PFSK-1 (cell line): ENCODE measurements around the gene PLCL2.

Source experiments
- FOXP2 ChIP-seq: optimal IDR thresholded peaks from 2 replicates; pipeline ENCODE3; 2011; ENCODE audit warnings: borderline replicate concordance, control low read depth, inconsistent platforms; ENCODE audit not compliant: insufficient read depth; ENCODE audit errors: extremely low read length, extremely low read depth
- POLR2AphosphoS5 ChIP-seq: IDR thresholded peaks from 2 replicates; pipeline ENCODE4 v1.6.1; 2012; ENCODE audit warnings: low read depth, mild to moderate bottlenecking, control low read depth, low read length, moderate library complexity
- REST ChIP-seq, 2 experiments: IDR thresholded peaks; 2 replicates each; pipeline versions ENCODE4 v1.6.1 to v1.8.0; 2011 to 2012; ENCODE audit warnings: low read depth in 2 of 2, low read length in 2 of 2, control low read depth in 1 of 2, inconsistent platforms in 1 of 2, mild to moderate bottlenecking in 1 of 2, moderate library complexity in 1 of 2; ENCODE audit not compliant: insufficient read depth in 1 of 2
- SIN3A ChIP-seq: IDR thresholded peaks from 2 replicates; pipeline ENCODE4 v1.6.1; 2012; ENCODE audit warnings: mild to moderate bottlenecking, low read length, moderate library complexity, borderline replicate concordance; ENCODE audit not compliant: insufficient read depth
- TAF1 ChIP-seq: IDR thresholded peaks from 2 replicates; pipeline ENCODE4 v1.6.1; 2012; ENCODE audit warnings: low read length, control low read depth, borderline replicate concordance; ENCODE audit not compliant: insufficient read depth

Gene PLCL2

GRCh38 chr3:17125738-17126442, 241.1 kb downstream of the PLCL2 start:
- TF ChIP-seq TAF1 (no peak), POLR2AphosphoS5 (no peak), REST (IDR thresholded peaks at IDR 0.05; ENCODE audit: insufficient read depth in 1 of 2, low read depth in 2 of 2, low read length in 2 of 2) (no peak), FOXP2 (no peak), SIN3A (no peak)

DNA sequence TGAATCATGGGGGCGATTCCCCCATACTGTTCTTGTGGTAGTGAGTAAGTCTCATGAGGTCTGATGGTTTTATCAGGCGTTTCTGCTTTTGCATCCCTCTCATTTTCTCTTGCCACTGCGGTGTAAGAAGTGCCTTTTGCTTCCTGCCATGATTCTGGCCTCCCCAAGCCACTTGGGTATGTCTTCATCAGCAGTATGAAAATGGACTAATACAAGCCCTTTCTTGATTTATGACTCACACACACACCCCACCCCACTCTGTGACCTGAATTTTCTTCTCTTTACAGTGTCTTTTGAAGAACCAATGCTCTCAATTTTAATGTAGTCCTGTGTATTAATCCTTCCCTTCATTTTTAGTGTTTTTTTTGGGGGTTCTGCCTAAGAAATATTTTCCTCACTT, 244.8 kb downstream of the PLCL2 start:
- TF ChIP-seq FOXP2, result no peak
- TF ChIP-seq TAF1, result no peak
- TF ChIP-seq REST (IDR thresholded peaks at IDR 0.05; ENCODE audit: insufficient read depth in 1 of 2, low read depth in 2 of 2, low read length in 2 of 2), result no peak
- no peak for TF ChIP-seq POLR2AphosphoS5
- no peak for TF ChIP-seq SIN3A

- no peak for TF ChIP-seq POLR2AphosphoS5
- TF ChIP-seq TAF1, result no peak
- TF ChIP-seq FOXP2, result no peak
- no peak for TF ChIP-seq SIN3A
- TF ChIP-seq REST (IDR thresholded peaks at IDR 0.05; ENCODE audit: insufficient read depth in 1 of 2, low read depth in 2 of 2, low read length in 2 of 2), result no peak
Observed at GRCh38 chr3:17130956-17131355, 246.2 kb downstream of the PLCL2 start.

DNA sequence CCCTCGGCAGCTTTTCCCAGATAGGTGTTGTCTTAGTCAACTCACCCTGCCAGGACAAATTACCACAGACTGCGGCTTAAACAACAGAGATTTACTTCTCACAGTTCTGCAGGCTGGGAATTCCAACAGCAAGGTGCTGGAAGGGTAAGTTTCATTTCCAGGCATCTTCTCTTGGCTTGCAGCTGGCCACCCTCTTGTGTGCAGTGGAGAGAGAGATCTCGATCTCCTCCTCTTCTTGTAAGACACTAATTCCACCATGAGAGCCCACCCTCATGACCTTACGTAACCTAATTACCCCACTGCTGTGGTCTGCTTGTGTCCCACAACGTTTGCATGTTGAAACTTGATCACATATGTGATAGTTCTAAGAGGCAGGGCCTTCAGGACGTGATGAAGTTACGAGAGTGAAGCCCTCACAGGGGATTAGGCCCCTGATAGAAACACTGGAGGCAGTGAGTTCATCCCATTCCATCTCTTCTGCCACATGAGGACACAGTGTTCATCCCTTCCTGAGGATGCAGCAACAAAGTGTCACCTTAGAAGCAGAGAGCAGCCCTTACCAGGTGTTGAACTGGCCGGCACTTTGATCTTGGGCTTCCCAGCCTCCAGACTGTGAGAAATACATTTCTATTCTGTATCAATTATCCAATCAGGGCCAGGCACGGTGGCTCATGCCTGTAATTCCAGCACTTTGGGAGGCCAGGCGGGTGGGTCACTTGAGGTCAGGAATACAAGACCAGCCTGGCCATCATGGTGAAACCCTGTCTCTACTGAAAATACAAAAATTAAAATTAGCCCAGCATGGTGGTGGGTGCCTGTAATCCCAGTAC, 247.7 kb downstream of the PLCL2 start:
- TF ChIP-seq FOXP2 (no peak), REST (IDR thresholded peaks at IDR 0.05; ENCODE audit: insufficient read depth in 1 of 2, low read depth in 2 of 2, low read length in 2 of 2) (no peak), TAF1 (no peak), POLR2AphosphoS5 (no peak), SIN3A (no peak)
